IPS-18a (cell line): ENCODE measurements around the gene IQSEC3.

ENCODE experiments used
- H3K27ac ChIP-seq: one replicate; pipeline ENCODE4 v1.5.1; 2013; ENCODE audit warnings: low read length
- H3K27me3 ChIP-seq: one replicate; pipeline ENCODE4 v1.6.1; 2013; ENCODE audit warnings: mild to moderate bottlenecking, low read length; ENCODE audit not compliant: control insufficient read depth, insufficient read depth
- H3K36me3 ChIP-seq: one replicate; pipeline ENCODE4 v1.6.1; 2013; ENCODE audit warnings: low read depth, low read length; ENCODE audit not compliant: control insufficient read depth
- H3K4me1 ChIP-seq: one replicate; pipeline ENCODE4 v1.6.1; 2013; ENCODE audit warnings: low read depth, low read length; ENCODE audit not compliant: control insufficient read depth
- H3K4me3 ChIP-seq: one replicate; pipeline ENCODE4 v1.5.1; 2013; ENCODE audit warnings: low read length
- H3K9ac ChIP-seq: one replicate; pipeline ENCODE4 v1.6.1; 2013; ENCODE audit warnings: mild to moderate bottlenecking, low read length, moderate library complexity
- H3K9me3 ChIP-seq: one replicate; pipeline ENCODE4 v1.6.1; 2013; ENCODE audit warnings: low read depth, low read length; ENCODE audit not compliant: control insufficient read depth

IQSEC3 gene

DNA sequence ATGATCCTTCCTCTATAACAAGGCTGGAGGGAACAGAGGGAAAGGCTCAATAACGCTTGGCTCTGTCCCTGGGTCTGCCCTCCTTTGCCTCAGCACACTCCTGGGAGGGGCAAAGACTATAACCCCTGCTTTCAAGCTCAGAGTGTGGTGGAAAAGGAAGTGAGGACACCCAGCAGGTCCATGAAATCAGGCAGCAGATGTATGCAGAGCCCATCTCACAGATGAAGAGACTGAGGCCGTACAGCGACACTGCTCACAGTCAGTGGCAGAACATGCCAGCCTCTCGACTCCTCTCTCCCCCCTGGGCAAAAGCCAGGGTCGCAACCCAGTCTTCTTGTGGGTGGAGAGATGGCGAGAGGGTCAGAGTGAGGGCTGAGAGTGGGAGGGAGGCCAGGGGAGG is 107.6 kb downstream of the IQSEC3 start:
- H3K4me3 ChIP-seq, result no peak overlapping the region
- no peak overlapping the region for H3K9ac ChIP-seq
- H3K27me3 ChIP-seq, result no peaks in the 10 kb centered on the region
- no peaks in the 10 kb centered on the region for H3K36me3 ChIP-seq
- no peaks in the 10 kb centered on the region for H3K9me3 ChIP-seq
- peaks cover 20% of the 10 kb centered on the region for H3K4me1 ChIP-seq
- H3K27ac ChIP-seq, result no peak overlapping the region

DNA sequence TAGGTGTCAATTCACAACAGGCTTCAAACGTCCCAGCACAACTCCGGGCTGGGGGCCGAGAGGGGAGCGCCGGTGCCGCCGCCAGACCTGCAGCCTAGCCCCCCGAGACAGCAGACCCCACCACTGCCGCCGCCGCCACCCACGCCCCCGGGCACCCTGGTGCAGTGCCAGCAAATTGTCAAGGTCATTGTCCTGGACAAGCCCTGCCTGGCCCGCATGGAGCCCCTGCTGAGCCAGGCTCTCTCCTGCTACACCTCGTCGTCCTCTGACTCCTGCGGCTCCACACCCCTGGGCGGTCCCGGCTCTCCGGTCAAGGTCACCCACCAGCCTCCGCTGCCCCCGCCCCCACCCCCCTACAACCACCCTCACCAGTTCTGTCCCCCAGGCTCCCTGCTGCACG is 108.0 kb downstream of the IQSEC3 start:
- Histone ChIP-seq H3K9ac (no peak overlapping the region), H3K27ac (no peak overlapping the region)

DNA sequence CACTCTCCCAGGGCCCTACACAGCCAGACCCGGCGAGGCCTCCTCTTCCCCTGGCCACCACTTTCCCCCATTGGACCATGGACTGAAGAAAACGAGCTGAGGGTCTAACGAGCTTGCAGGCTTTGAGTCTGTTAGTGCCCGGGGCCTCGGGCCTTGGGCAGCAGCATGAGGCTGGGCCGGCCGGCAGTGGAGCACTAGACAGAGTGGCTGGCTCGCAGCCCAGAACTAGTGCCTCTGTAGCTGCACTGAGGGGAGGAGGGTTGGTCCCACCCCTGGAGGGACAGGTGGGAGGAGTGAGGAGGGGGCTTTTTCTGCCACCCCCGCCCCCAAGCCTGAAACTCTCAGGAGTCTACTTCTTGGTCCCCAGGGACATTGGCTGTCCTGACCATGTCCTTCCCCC is 108.7 kb downstream of the IQSEC3 start:
- Histone ChIP-seq H3K4me1 (peaks cover 13% of the 10 kb centered on the region), H3K27ac (no peak overlapping the region), H3K36me3 (no peaks in the 10 kb centered on the region), H3K27me3 (no peaks in the 10 kb centered on the region), H3K4me3 (no peak overlapping the region), H3K9ac (no peak overlapping the region), H3K9me3 (no peaks in the 10 kb centered on the region)

More for the DNA sequence above, 108.0 kb downstream of the IQSEC3 start:
- no peaks in the 10 kb centered on the region for H3K36me3 ChIP-seq
- no peaks in the 10 kb centered on the region for H3K27me3 ChIP-seq
- peaks cover 19% of the 10 kb centered on the region for H3K4me1 ChIP-seq
- H3K4me3 ChIP-seq, result no peak overlapping the region
- no peaks in the 10 kb centered on the region for H3K9me3 ChIP-seq

DNA sequence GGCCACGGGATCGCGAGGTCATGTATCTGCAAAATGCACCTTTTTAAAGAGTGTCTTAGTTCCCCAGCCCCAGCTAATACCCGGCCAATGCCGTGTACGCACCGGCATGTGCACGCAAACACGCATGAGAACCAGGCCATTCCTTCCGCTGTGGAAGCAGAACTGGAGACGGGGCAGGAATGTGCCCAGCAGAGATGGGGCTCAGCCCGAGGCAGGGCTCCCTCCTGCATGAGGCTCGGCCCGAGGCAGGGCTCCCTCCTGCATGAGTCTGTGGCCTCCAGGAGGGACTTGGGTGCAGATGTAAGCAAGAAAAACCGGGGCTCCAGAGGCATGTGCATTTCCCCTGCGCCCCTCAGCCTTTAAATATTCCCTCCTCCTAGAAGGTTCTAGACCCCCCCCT is 109.2 kb downstream of the IQSEC3 start:
- no peaks in the 10 kb centered on the region for H3K9me3 ChIP-seq
- no peak overlapping the region for H3K4me3 ChIP-seq
- no peaks in the 10 kb centered on the region for H3K36me3 ChIP-seq
- peaks cover 10% of the 10 kb centered on the region for H3K4me1 ChIP-seq
- no peak overlapping the region for H3K9ac ChIP-seq
- no peak overlapping the region for H3K27ac ChIP-seq
- no peaks in the 10 kb centered on the region for H3K27me3 ChIP-seq

DNA sequence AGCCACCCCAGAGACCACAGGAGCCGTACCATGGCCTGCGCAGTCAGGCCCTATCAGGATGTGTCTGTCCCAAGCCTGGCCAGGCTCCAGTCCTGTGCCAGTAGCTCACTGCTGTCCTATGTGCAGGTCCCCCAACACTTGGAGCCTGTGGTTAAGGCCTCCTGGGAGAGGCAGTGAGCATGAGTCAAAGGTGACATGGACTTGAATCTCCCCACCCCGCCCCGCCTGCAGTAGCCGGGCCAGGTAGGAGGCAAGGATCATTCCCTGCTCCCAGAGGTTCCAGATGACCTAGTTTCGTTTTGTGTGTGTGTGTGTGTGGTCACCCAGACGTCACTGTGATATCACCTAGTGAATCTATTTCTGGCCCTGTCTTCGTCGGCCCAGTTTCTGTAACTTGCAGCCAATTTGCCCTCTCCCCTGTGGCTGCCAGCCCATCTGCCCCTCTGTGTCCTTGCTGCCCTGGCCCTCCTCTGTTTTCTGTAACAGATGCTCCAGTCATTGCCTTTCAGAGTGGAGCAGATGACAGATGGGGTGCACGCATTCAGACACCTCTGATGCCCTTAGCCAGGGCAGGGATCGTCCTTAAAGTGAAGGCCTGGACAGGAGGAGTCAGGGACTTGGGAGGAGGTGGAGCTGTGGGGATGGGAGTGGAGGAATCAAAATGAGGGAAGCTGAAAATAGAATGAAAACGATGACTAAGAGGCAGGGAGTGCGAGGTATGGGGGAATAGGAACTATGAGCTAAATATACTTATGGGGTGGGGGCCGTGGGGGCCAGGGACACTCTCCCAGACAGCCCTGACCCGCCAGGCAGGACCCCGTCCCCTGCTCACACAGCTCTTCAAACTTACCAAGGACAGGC is 110.0 kb downstream of the IQSEC3 start:
- Histone ChIP-seq H3K4me3 (no peak overlapping the region), H3K9ac (no peak overlapping the region), H3K27ac (no peak overlapping the region), H3K27me3 (no peaks in the 10 kb centered on the region), H3K36me3 (no peaks in the 10 kb centered on the region), H3K4me1 (peaks cover 9% of the 10 kb centered on the region), H3K9me3 (no peaks in the 10 kb centered on the region)

DNA sequence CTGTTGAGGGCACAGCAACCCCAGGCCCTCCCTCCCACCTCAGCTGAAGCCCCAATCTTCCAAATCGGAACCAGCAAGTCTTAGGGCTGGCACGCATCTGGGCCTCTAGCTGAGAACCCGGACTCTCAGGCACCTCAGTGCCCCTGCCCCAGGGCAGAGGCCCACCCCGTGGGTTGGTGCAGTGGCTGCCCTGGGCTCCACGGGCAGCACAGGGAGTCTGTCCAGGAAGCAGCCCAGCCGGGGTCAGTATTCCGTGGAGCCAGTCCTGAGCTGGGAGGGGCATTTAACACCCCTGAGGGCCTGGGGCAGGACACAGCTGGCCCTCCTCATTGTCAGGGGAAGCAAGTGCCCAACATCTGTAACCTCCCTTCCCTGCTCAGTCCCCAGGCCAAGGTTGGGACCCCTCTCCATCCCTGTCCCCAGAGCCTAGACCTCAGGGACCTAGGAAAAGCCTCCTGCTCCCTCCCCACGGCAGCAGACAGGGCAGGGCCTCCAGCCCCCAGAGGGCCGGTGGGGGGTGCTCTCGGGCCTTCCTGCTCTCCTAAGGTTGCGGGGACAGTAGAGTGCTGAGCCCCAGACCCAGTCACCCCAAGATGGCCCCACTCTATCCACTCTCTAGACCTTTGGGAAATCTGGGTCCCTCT is 110.9 kb downstream of the IQSEC3 start:
- Histone ChIP-seq H3K4me3 (no peak overlapping the region), H3K9ac (no peak overlapping the region), H3K4me1 (peaks cover 9% of the 10 kb centered on the region), H3K9me3 (no peaks in the 10 kb centered on the region), H3K36me3 (no peaks in the 10 kb centered on the region), H3K27me3 (no peaks in the 10 kb centered on the region), H3K27ac (no peak overlapping the region)

DNA sequence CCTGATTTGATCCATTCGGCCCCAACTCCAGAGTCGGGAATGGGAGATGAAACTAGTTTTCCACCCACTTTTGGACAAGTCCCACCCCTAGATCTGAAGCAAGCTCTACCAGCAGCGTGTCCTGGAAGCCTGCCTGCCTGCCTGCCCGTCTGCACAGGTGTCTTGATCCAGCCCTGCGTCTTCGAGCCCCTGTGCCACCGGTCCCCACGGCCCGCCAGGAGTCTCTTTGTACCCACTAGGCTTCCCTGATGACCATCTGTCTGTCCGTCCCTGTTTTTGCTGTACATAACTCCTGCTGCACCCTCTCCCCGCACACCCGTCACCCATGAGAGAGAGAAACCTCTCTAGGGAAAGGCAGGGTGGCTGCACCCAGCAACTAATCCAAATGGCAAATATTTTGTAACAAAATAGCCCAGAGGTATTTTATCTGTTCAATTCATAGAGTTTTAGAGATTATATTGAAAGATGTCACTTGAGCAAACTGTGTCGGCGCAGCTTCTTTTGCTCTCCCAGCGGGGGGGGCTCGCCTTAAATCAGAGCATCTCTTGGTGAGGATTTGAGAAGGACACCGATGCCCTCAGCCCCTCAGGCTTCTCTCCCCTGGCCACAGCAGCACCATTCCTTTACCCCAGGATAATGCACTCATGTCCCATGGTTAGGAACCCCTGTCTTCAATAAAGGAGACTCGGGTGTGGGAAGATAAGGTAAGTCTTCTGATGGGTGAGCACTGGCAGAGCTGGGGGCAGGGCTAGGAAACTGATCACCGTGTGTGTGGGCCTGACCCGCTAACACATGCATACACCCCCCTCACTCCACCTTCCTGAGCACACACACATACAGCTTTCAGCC is 111.6 kb downstream of the IQSEC3 start:
- Histone ChIP-seq H3K9ac (no peak overlapping the region), H3K27ac (no peak overlapping the region), H3K9me3 (no peaks in the 10 kb centered on the region), H3K4me1 (peaks cover 9% of the 10 kb centered on the region), H3K36me3 (no peaks in the 10 kb centered on the region), H3K27me3 (no peaks in the 10 kb centered on the region), H3K4me3 (no peak overlapping the region)

DNA sequence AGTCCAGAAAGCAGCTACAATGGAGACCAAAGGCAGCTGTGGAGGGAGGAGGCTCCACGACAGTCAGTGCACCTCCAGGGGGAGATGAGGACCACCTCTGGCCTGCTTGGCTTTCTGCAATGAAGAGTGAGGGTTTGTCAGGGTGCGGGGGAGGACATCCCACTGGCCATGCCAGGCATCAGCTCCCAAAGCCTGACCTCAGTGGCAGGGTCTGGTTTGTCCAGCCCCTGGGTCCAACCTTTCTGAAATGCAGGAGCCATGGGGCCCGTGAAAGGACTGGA is 112.2 kb downstream of the IQSEC3 start:
- Histone ChIP-seq H3K4me1 (peaks cover 9% of the 10 kb centered on the region), H3K9me3 (no peaks in the 10 kb centered on the region), H3K27me3 (no peaks in the 10 kb centered on the region), H3K9ac (no peak overlapping the region), H3K36me3 (no peaks in the 10 kb centered on the region), H3K4me3 (no peak overlapping the region), H3K27ac (no peak overlapping the region)

DNA sequence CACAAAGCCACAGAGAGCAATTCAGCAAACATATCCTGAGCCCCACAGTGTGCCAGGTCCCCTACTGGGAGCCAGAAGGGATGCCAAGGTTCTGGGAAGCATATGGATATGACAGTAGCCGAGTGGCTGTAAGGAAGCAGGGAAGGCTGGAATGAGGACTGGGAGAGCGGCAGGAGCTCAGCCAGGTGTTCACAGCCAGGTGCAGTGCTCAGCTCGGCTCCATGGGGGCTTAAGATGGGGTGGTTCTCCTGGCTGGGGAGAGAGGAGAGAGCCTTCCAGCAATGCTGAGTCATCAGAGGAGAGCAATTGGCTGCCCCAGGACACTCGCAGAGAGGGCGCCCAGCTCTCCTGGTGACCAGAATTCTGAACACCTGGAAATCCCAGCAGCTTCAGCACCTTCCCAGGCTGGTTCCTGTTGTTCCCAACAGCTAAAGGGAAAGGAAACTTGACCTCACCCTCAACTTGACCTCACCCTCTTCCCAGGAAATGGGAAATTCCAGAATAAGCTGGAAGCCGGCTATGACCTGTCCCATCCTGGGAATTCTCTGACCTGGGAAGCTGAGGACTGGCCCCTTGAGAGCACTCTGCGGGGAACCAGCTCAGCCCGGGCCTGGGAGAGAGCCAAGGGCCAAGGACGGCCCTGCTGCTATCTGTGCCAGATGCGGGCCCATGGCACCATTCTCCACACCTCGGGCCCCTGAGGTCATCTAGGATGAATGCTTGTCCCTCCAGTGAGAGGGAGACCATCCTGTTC is 112.7 kb downstream of the IQSEC3 start:
- no peaks in the 10 kb centered on the region for H3K27me3 ChIP-seq
- H3K4me3 ChIP-seq, result no peak overlapping the region
- no peaks in the 10 kb centered on the region for H3K9me3 ChIP-seq
- peaks cover 9% of the 10 kb centered on the region for H3K4me1 ChIP-seq
- no peak overlapping the region for H3K9ac ChIP-seq
- no peaks in the 10 kb centered on the region for H3K36me3 ChIP-seq
- H3K27ac ChIP-seq, result no peak overlapping the region

DNA sequence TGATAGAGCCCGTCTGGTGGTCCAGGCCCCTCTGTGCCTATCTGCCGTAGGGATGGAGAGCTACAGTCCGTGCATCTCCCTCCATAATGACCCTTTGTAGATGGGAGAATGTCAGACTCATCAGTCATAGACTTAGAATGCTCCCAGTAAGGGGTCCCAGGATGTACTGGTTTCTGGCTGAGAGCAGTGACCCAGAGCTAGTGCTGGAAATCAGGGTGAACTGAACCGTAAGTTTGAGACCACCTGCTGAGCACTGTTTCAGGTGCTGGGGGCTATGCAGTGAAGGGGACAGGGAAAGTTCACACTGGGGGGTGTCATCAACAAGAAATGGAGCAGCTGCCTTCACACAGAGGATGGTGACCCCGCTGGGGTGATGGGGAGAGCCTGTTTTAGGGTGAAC is 113.3 kb downstream of the IQSEC3 start:
- Histone ChIP-seq H3K4me3 (no peak overlapping the region), H3K27ac (no peak overlapping the region), H3K27me3 (no peaks in the 10 kb centered on the region), H3K36me3 (no peaks in the 10 kb centered on the region), H3K9me3 (no peaks in the 10 kb centered on the region), H3K9ac (no peak overlapping the region), H3K4me1 (peaks cover 9% of the 10 kb centered on the region)

DNA sequence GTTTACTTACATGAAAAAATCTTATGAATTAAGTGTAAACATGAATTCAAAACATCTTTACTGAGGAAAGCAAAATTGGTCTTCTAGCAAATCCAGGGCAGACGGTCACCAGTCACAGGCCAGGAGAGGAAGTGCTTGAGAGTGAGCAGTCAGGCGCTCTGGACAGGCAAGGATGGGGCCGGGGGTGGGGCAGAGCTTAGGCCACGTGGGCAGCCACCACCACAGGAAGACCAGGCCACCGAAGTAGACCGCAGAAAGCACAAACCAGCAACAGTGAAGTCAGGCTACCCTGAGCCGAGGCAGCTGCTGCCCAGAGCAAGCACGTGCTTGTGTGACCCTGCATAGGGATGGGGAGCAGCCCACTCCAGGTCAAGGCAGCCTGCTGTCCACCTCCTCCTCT is 113.9 kb downstream of the IQSEC3 start:
- Histone ChIP-seq H3K27me3 (no peaks in the 10 kb centered on the region), H3K36me3 (no peaks in the 10 kb centered on the region), H3K4me3 (no peak overlapping the region), H3K27ac (no peak overlapping the region), H3K4me1 (peaks cover 9% of the 10 kb centered on the region), H3K9me3 (no peaks in the 10 kb centered on the region), H3K9ac (no peak overlapping the region)
